SK-N-SH treated with all-trans-retinoic acid at 6 μM for 48 hours (cell line): ENCODE results near the gene ZSCAN30.

ENCODE experiments used
- ATAC-seq: fragments of 200-7000 bp; cut with Tn5 transposase; 3 replicates; pipeline ENCODE4 v1.9.1; 2020; ENCODE audit warnings: mild to moderate bottlenecking, moderate library complexity
- ARNTL ChIP-seq: fragments of 450-650 bp; formaldehyde crosslinking; IDR thresholded peaks from 2 replicates; pipeline ENCODE4 v1.5.0; 2020; ENCODE audit warnings: low read depth, mild to moderate bottlenecking, moderate library complexity, borderline replicate concordance
- BACH2 ChIP-seq: fragments of 250-450 bp; sonication (Bioruptor Pico); IDR thresholded peaks from 2 replicates; pipeline ENCODE4 v1.9.0; 2021; ENCODE audit warnings: mild to moderate bottlenecking, borderline replicate concordance
- CSDC2 ChIP-seq: fragments of 250-450 bp; sonication (Bioruptor Pico); IDR thresholded peaks from 2 replicates; pipeline ENCODE4 v1.5.0; 2020; ENCODE audit warnings: mild to moderate bottlenecking, moderate library complexity
- CSRNP3 ChIP-seq: fragments of 250-450 bp; sonication (Bioruptor Pico); IDR thresholded peaks from 2 replicates; pipeline ENCODE4 v1.5.1; 2021; ENCODE audit warnings: mild to moderate bottlenecking, moderate library complexity
- ESRRG ChIP-seq: fragments of 250-450 bp; sonication (Bioruptor Pico); IDR thresholded peaks from 2 replicates; pipeline ENCODE4 v1.6.1; 2021; ENCODE audit warnings: mild to moderate bottlenecking
- ISL1 ChIP-seq: fragments of 250-450 bp; sonication (Bioruptor Pico); IDR thresholded peaks from 2 replicates; pipeline ENCODE4 v2.1.2; 2022; ENCODE audit warnings: mild to moderate bottlenecking, moderate library complexity
- OSR1 ChIP-seq: fragments of 250-450 bp; sonication (Bioruptor Pico); IDR thresholded peaks from 2 replicates; pipeline ENCODE4 v1.8.0; 2022; ENCODE audit warnings: moderate library complexity, mild to moderate bottlenecking, inconsistent platforms
- PATZ1 ChIP-seq: fragments of 250-450 bp; sonication (Bioruptor Pico); IDR thresholded peaks from 2 replicates; pipeline ENCODE4 v1.8.0; 2020; ENCODE audit warnings: mild to moderate bottlenecking, moderate library complexity, borderline replicate concordance
- POU6F1 ChIP-seq: fragments of 250-450 bp; sonication (Bioruptor Pico); IDR thresholded peaks from 2 replicates; pipeline ENCODE4 v1.8.0; 2021; ENCODE audit warnings: low read depth, mild to moderate bottlenecking, moderate library complexity, borderline replicate concordance
- PPARA ChIP-seq: fragments of 250-450 bp; sonication (Bioruptor Pico); IDR thresholded peaks from 2 replicates; pipeline ENCODE4 v1.5.0; 2020; ENCODE audit warnings: mild to moderate bottlenecking, borderline replicate concordance
- RARB ChIP-seq: fragments of 250-450 bp; sonication (Bioruptor Pico); IDR thresholded peaks from 2 replicates; pipeline ENCODE4 v1.8.0; 2021; ENCODE audit warnings: mild to moderate bottlenecking, moderate library complexity
- SNAI2 ChIP-seq: fragments of 250-450 bp; sonication (Bioruptor Pico); IDR thresholded peaks from 2 replicates; pipeline ENCODE4 v1.5.0; 2020; ENCODE audit warnings: mild to moderate bottlenecking, moderate library complexity
- TOX ChIP-seq: fragments of 250-450 bp; sonication (Bioruptor Pico); IDR thresholded peaks from 2 replicates; pipeline ENCODE4 v1.8.0; 2021; ENCODE audit warnings: mild to moderate bottlenecking, moderate library complexity, borderline replicate concordance
- TSHZ2 ChIP-seq: fragments of 250-450 bp; sonication (Bioruptor Pico); IDR thresholded peaks from 2 replicates; pipeline ENCODE4 v1.5.0; 2020; ENCODE audit warnings: mild to moderate bottlenecking, moderate library complexity
- ZC3H10 ChIP-seq: fragments of 250-450 bp; sonication (Bioruptor Pico); IDR thresholded peaks from 2 replicates; pipeline ENCODE4 v1.5.1; 2021; ENCODE audit warnings: mild to moderate bottlenecking, moderate library complexity
- ZFP3 ChIP-seq: fragments of 250-450 bp; sonication (Bioruptor Pico); IDR thresholded peaks from 2 replicates; pipeline ENCODE4 v1.5.0; 2020; ENCODE audit warnings: mild to moderate bottlenecking, moderate library complexity
- ZFP30 ChIP-seq: fragments of 450-650 bp; formaldehyde crosslinking; IDR thresholded peaks from 2 replicates; pipeline ENCODE4 v1.5.0; 2022; ENCODE audit warnings: mild to moderate bottlenecking, moderate library complexity
- ZNF565 ChIP-seq: fragments of 450-650 bp; formaldehyde crosslinking; conservative IDR thresholded peaks from 2 replicates; pipeline ENCODE4 v1.5.0; 2020; ENCODE audit warnings: low read depth, mild to moderate bottlenecking, moderate library complexity
- ZNF70 ChIP-seq: fragments of 450-650 bp; formaldehyde crosslinking; IDR thresholded peaks from 2 replicates; pipeline ENCODE4 v1.5.0; 2020; ENCODE audit warnings: mild to moderate bottlenecking, moderate library complexity
- ZNF8 ChIP-seq: fragments of 450-650 bp; formaldehyde crosslinking; IDR thresholded peaks from 2 replicates; pipeline ENCODE4 v1.5.0; 2020; ENCODE audit warnings: mild to moderate bottlenecking, moderate library complexity

ZSCAN30 gene

GRCh38 chr18:35253655-35254287, 36.3 kb downstream of the ZSCAN30 start:
- no peak for ATAC-seq
- TF ChIP-seq ZNF70 (CRISPR knock-in tag): no peak
- TF ChIP-seq ARNTL (CRISPR knock-in tag): no peak
- TF ChIP-seq ZNF565 (CRISPR knock-in tag): no peak
- no peak for TF ChIP-seq ESRRG (CRISPR knock-in tag)
- TF ChIP-seq TSHZ2 (CRISPR knock-in tag): no peak
- no peak for TF ChIP-seq ZC3H10 (CRISPR knock-in tag)
- no peak for TF ChIP-seq PPARA
- TF ChIP-seq ZFP30 (CRISPR knock-in tag): no peak
- TF ChIP-seq PATZ1 (CRISPR knock-in tag): no peak

- no peak for TF ChIP-seq CSRNP3 (CRISPR knock-in tag)
- no peak for TF ChIP-seq POU6F1
- TF ChIP-seq CSDC2 (CRISPR knock-in tag): no peak
- TF ChIP-seq PPARA: no peak
- no peak for TF ChIP-seq ZNF70 (CRISPR knock-in tag)
- TF ChIP-seq BACH2 (CRISPR knock-in tag): no peak
- no peak for TF ChIP-seq SNAI2 (CRISPR knock-in tag)
- ATAC-seq: no peak
Observed at GRCh38 chr18:35252466-35252865, 37.6 kb downstream of the ZSCAN30 start.

- no peak for ATAC-seq
- no peak for TF ChIP-seq CSDC2 (CRISPR knock-in tag)
- no peak for TF ChIP-seq ZNF565 (CRISPR knock-in tag)
- TF ChIP-seq POU6F1: no peak
- TF ChIP-seq ZNF8 (CRISPR knock-in tag): no peak
- TF ChIP-seq ARNTL (CRISPR knock-in tag): no peak
- TF ChIP-seq ESRRG (CRISPR knock-in tag): no peak
- TF ChIP-seq ISL1 (CRISPR knock-in tag): no peak
- TF ChIP-seq TOX (CRISPR knock-in tag): no peak
- no peak for TF ChIP-seq PATZ1 (CRISPR knock-in tag)
- no peak for TF ChIP-seq RARB (CRISPR knock-in tag)
- TF ChIP-seq ZNF70 (CRISPR knock-in tag): no peak
- no peak for TF ChIP-seq SNAI2 (CRISPR knock-in tag)
- no peak for TF ChIP-seq TSHZ2 (CRISPR knock-in tag)
- no peak for TF ChIP-seq ZFP3
- no peak for TF ChIP-seq ZC3H10 (CRISPR knock-in tag)
- TF ChIP-seq CSRNP3 (CRISPR knock-in tag): no peak
- no peak for TF ChIP-seq BACH2 (CRISPR knock-in tag)
- no peak for TF ChIP-seq OSR1 (CRISPR knock-in tag)
Observed at GRCh38 chr18:35248429-35248828, 41.6 kb downstream of the ZSCAN30 start.
